ENCODE measurements around the gene RPLP2. TPM values are rescaled to one million over a fixed set of nuclear protein-coding genes. Genes with fewer than 3 reads are reported as not detected.
A peak's percentile ranks its signal among the peaks of the same experiment; 100 is the strongest.

The RPLP2 gene
- total RNA-seq, 2 donors from 2014 or later, result 170 to 221 TPM

- peaks cover 0 to 7% of the 10 kb centered on the region in 2 donors for H3K4me1 ChIP-seq (ENCODE audit: control insufficient read depth in 1 of 2, low read depth in 2 of 2)
- peak overlapping the region; percentile 31 for H3K4me3 ChIP-seq
- H3K27ac ChIP-seq, result no peak overlapping the region
- no peak for DNase-seq (ENCODE audit: low spot score)
- no peak for ATAC-seq (ENCODE audit: insufficient number of reproducible peaks, low FRiP score, low read depth)
- H3K27me3 ChIP-seq (replicated peaks; ENCODE audit: insufficient read depth), result no peaks in the 10 kb centered on the region
- TF ChIP-seq CTCF (IDR thresholded peaks at IDR 0.05), result no peak
- H3K9me3 ChIP-seq, result no peaks in the 10 kb centered on the region
- H3K36me3 ChIP-seq, result no peaks in the 10 kb centered on the region
These were observed 49.8 kb downstream of the RPLP2 start for GRCh38 chr11:859394-860131.

GRCh38 chr11:860234-861104 is 50.7 kb downstream of the RPLP2 start:
- Histone ChIP-seq H3K9me3 (no peaks in the 10 kb centered on the region), H3K27ac (no peak overlapping the region), H3K27me3 (replicated peaks; ENCODE audit: insufficient read depth) (no peaks in the 10 kb centered on the region), H3K4me1 (ENCODE audit: control insufficient read depth in 1 of 2, low read depth in 2 of 2) (peaks cover 0 to 7% of the 10 kb centered on the region in 2 donors), H3K36me3 (no peaks in the 10 kb centered on the region), H3K4me3 (no peak overlapping the region)
- DNase-seq (ENCODE audit: low spot score) (no peak), ATAC-seq (ENCODE audit: insufficient number of reproducible peaks, low FRiP score, low read depth) (no peak)
- TF ChIP-seq CTCF (IDR thresholded peaks at IDR 0.05), result no peak

GRCh38 chr11:861105-861479 is 51.3 kb downstream of the RPLP2 start:
- Histone ChIP-seq H3K27ac (no peak overlapping the region), H3K4me3 (no peak overlapping the region), H3K9me3 (no peaks in the 10 kb centered on the region), H3K27me3 (replicated peaks; ENCODE audit: insufficient read depth) (no peaks in the 10 kb centered on the region), H3K4me1 (ENCODE audit: control insufficient read depth in 1 of 2, low read depth in 2 of 2) (peaks cover 0 to 7% of the 10 kb centered on the region in 2 donors), H3K36me3 (peaks cover 6% of the 10 kb centered on the region)
- no peak for TF ChIP-seq CTCF (IDR thresholded peaks at IDR 0.05)
- ATAC-seq (ENCODE audit: insufficient number of reproducible peaks, low FRiP score, low read depth), result no peak
- DNase-seq (ENCODE audit: low spot score), result no peak

GRCh38 chr11:862081-862661 is 52.4 kb downstream of the RPLP2 start:
- ATAC-seq (ENCODE audit: insufficient number of reproducible peaks, low FRiP score, low read depth) (no peak), DNase-seq (ENCODE audit: low spot score) (no peak)
- Histone ChIP-seq H3K36me3 (peaks cover 6% of the 10 kb centered on the region), H3K4me1 (ENCODE audit: control insufficient read depth in 1 of 2, low read depth in 2 of 2) (peaks cover 0 to 7% of the 10 kb centered on the region in 2 donors), H3K27me3 (replicated peaks; ENCODE audit: insufficient read depth) (no peaks in the 10 kb centered on the region), H3K9me3 (no peaks in the 10 kb centered on the region), H3K27ac (no peak overlapping the region), H3K4me3 (no peak overlapping the region)
- TF ChIP-seq CTCF (IDR thresholded peaks at IDR 0.05), result no peak

Other genes starting within 250 kb of the RPLP2 start
- 1 to 10 TPM; 1.1 to 2.7 TPM for gene LMNTD2, start 249.2 kb upstream of the RPLP2 start, total RNA-seq
- 10 to 100 TPM in 1 of 2 donors, 1 to 10 TPM in 1; 7.3 to 20.6 TPM for gene RASSF7, start 249.0 kb upstream of the RPLP2 start, total RNA-seq
- 10 to 100 TPM; 31.3 to 39.6 TPM for gene PHRF1, start 233.5 kb upstream of the RPLP2 start, total RNA-seq
- 10 to 100 TPM; 33.8 to 45.4 TPM for gene IRF7, start 194.0 kb upstream of the RPLP2 start, total RNA-seq
- not detected for gene CDHR5, start 185.0 kb upstream of the RPLP2 start, total RNA-seq
- not detected for gene SCT, start 182.8 kb upstream of the RPLP2 start, total RNA-seq
- gene DRD4, start 172.7 kb upstream of the RPLP2 start, total RNA-seq, result under 1 TPM in 1 of 2 donors, not detected in 1; 0.27 TPM
- 10 to 100 TPM; 22.1 to 67.0 TPM for gene DEAF1, start 114.7 kb upstream of the RPLP2 start, total RNA-seq
- gene TMEM80, start 114.2 kb upstream of the RPLP2 start, total RNA-seq, result 10 to 100 TPM; 22.4 to 22.5 TPM
- gene EPS8L2, start 103.7 kb upstream of the RPLP2 start, total RNA-seq, result 10 to 100 TPM; 39.6 to 75.9 TPM
- gene TALDO1, start 62.5 kb upstream of the RPLP2 start, total RNA-seq, result 100 to 1,000 TPM; 132 to 232 TPM
- gene GATD1, start 32.5 kb upstream of the RPLP2 start, total RNA-seq, result 10 to 100 TPM; 32.5 to 48.7 TPM
- gene CEND1, start 19.9 kb upstream of the RPLP2 start, total RNA-seq, result not detected
- gene SLC25A22, start 11.7 kb upstream of the RPLP2 start, total RNA-seq, result 10 to 100 TPM; 10.7 to 16.9 TPM
- gene PIDD1, start 4.7 kb upstream of the RPLP2 start, total RNA-seq, result 10 to 100 TPM; 10.9 to 52.0 TPM
- 100 to 1,000 TPM; 105 to 115 TPM for gene PNPLA2, start 8.9 kb downstream of the RPLP2 start, total RNA-seq
- 10 to 100 TPM in 1 of 2 donors, 1 to 10 TPM in 1; 9.6 to 11.6 TPM for gene CRACR2B, start 18.0 kb downstream of the RPLP2 start, total RNA-seq
- gene CD151, start 23.0 kb downstream of the RPLP2 start, total RNA-seq, result 1,000 to 10,000 TPM in 1 of 2 donors, 100 to 1,000 TPM in 1; 532 to 1,455 TPM
- 10 to 100 TPM; 20.8 to 63.0 TPM for gene POLR2L, start 32.6 kb downstream of the RPLP2 start, total RNA-seq
- 100 to 1,000 TPM in 1 of 2 donors, 10 to 100 TPM in 1; 55.5 to 107 TPM for gene TSPAN4, start 32.9 kb downstream of the RPLP2 start, total RNA-seq
- 100 to 1,000 TPM in 1 of 2 donors, 10 to 100 TPM in 1; 61.2 to 195 TPM for gene CHID1, start 100.8 kb downstream of the RPLP2 start, total RNA-seq
- 100 to 1,000 TPM in 1 of 2 donors, 10 to 100 TPM in 1; 99.0 to 109 TPM for gene AP2A2, start 115.9 kb downstream of the RPLP2 start, total RNA-seq
- 10 to 100 TPM in 1 of 2 donors, not detected in 1; 13.1 TPM for gene MUC6, start 226.8 kb downstream of the RPLP2 start, total RNA-seq

Data from thoracic aorta (tissue), 2 donors.